Measurements from ENCODE around the gene RHOBTB1. TPM values are rescaled to one million over a fixed set of nuclear protein-coding genes. Genes with fewer than 3 reads are reported as not detected.

The RHOBTB1 gene
- total and polyA plus RNA-seq, 2 donors from 2014 or later: 14.6 to 34.5 TPM

DNA sequence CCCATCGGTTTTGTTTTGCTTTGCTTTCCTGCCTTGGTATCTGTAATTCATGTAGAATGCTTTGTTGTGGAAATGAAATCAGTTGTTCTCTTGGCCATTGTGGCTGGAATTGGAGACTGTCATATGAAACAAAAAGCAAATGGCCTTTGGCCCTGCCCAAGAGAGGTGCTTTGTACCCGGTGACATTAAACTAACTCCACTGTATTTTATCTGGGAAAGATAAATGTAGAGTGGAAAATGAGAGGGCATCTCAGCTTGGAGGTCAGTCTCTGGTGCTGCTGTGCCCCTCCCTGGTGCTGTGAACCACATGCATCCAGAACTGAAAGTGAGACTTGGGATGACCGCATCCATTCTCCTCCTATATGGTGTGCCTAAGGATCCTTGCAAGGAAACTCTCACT, 90.3 kb downstream of the RHOBTB1 start:
- H3K27ac ChIP-seq (ENCODE audit: low read depth in 2 of 2, low read length in 2 of 2): no peak overlapping the region
- FAIRE-seq (no peak), DNase-seq (no peak)
- peaks cover 0 to 2% (median 0%) of the 10 kb centered on the region in 3 donors for H3K9me3 ChIP-seq (ENCODE audit: control insufficient read depth in 2 of 3, insufficient read depth in 1 of 3, low read length in 3 of 3)
- TF ChIP-seq, protein P1, sequence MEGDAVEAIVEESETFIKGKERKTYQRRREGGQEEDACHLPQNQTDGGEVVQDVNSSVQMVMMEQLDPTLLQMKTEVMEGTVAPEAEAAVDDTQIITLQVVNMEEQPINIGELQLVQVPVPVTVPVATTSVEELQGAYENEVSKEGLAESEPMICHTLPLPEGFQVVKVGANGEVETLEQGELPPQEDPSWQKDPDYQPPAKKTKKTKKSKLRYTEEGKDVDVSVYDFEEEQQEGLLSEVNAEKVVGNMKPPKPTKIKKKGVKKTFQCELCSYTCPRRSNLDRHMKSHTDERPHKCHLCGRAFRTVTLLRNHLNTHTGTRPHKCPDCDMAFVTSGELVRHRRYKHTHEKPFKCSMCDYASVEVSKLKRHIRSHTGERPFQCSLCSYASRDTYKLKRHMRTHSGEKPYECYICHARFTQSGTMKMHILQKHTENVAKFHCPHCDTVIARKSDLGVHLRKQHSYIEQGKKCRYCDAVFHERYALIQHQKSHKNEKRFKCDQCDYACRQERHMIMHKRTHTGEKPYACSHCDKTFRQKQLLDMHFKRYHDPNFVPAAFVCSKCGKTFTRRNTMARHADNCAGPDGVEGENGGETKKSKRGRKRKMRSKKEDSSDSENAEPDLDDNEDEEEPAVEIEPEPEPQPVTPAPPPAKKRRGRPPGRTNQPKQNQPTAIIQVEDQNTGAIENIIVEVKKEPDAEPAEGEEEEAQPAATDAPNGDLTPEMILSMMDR (IDR thresholded peaks at IDR 0.05; ENCODE audit: borderline replicate concordance, extremely low read depth, insufficient read depth): no peak
- H3K27me3 ChIP-seq (ENCODE audit: control insufficient read depth, insufficient read depth, low read length): no peaks in the 10 kb centered on the region
- H3K9ac ChIP-seq (ENCODE audit: low read length in 3 of 3): no peak overlapping the region
- peaks cover 0 to 14% (median 9%) of the 10 kb centered on the region in 3 donors for H3K4me1 ChIP-seq (ENCODE audit: control insufficient read depth in 2 of 3, insufficient read depth in 2 of 3, low read depth in 1 of 3, low read length in 3 of 3)
- no peaks in the 10 kb centered on the region for H3K36me3 ChIP-seq (ENCODE audit: control insufficient read depth in 2 of 3, insufficient read depth in 3 of 3, low read length in 3 of 3)
- H3K4me3 ChIP-seq (ENCODE audit: low read length in 3 of 3): no peak overlapping the region
- intact Hi-C loops (cut with DNase I): no loop called here

DNA sequence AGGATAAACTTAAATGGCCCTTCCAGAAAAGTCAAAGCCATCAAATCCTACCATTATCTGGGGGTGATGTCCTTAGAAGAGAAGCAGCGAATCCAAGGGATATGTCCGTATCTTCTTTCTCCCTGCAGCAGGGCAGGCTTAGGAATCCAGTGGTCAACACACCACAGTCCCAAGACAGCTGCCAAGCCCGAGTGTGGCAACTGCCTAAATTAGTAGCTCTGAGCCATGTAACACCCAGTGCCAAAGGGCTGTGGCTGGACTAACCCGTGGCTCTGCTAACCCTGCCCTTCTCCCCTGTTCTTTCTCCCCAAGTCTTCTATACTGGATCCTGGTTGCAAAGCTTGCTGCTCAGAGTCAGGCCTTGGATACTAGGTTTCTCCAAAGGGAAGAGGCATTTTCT, 90.9 kb downstream of the RHOBTB1 start:
- Histone ChIP-seq H3K4me3 (ENCODE audit: low read length in 3 of 3) (no peak overlapping the region), H3K27ac (ENCODE audit: low read depth in 2 of 2, low read length in 2 of 2) (no peak overlapping the region), H3K4me1 (ENCODE audit: control insufficient read depth in 2 of 3, insufficient read depth in 2 of 3, low read depth in 1 of 3, low read length in 3 of 3) (peaks cover 0 to 14% (median 11%) of the 10 kb centered on the region in 3 donors), H3K27me3 (ENCODE audit: control insufficient read depth, insufficient read depth, low read length) (no peaks in the 10 kb centered on the region), H3K36me3 (ENCODE audit: control insufficient read depth in 2 of 3, insufficient read depth in 3 of 3, low read length in 3 of 3) (no peaks in the 10 kb centered on the region), H3K9me3 (ENCODE audit: control insufficient read depth in 2 of 3, insufficient read depth in 1 of 3, low read length in 3 of 3) (peaks cover 0 to 2% (median 0%) of the 10 kb centered on the region in 3 donors), H3K9ac (ENCODE audit: low read length in 3 of 3) (no peak overlapping the region)
- TF ChIP-seq, protein P1 (IDR thresholded peaks at IDR 0.05; ENCODE audit: borderline replicate concordance, extremely low read depth, insufficient read depth): no peak
- intact Hi-C loops (cut with DNase I): no loop called here
- DNase-seq (no peak), FAIRE-seq (no peak)

DNA sequence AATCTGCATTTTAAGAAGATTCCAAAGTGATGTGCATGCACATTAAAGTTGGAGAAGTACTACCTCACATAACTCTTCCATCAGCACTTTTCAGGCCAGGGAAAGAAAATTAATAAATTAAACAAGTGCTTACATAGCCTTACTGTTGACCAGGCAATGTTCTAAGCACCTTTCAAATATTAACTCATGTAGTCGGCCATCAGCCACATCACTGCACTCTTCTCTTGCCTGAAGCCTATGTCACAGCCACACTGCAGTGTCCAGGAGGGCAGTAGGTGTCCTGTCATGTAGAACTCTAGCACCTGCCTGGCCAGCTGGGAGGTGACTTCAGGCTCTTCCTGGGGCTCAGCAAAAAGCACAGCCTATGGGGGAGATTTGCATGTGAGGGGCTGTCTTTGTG, 94.2 kb downstream of the RHOBTB1 start:
- Histone ChIP-seq H3K27ac (ENCODE audit: low read depth in 2 of 2, low read length in 2 of 2) (peak overlapping the region in 1 of 2 donors; percentile 17), H3K27me3 (ENCODE audit: control insufficient read depth, insufficient read depth, low read length) (no peaks in the 10 kb centered on the region), H3K4me3 (ENCODE audit: low read length in 3 of 3) (no peak overlapping the region), H3K4me1 (ENCODE audit: control insufficient read depth in 2 of 3, insufficient read depth in 2 of 3, low read depth in 1 of 3, low read length in 3 of 3) (peaks cover 0 to 15% (median 14%) of the 10 kb centered on the region in 3 donors), H3K36me3 (ENCODE audit: control insufficient read depth in 2 of 3, insufficient read depth in 3 of 3, low read length in 3 of 3) (no peaks in the 10 kb centered on the region), H3K9me3 (ENCODE audit: control insufficient read depth in 2 of 3, insufficient read depth in 1 of 3, low read length in 3 of 3) (peaks cover 0 to 2% (median 0%) of the 10 kb centered on the region in 3 donors), H3K9ac (ENCODE audit: low read length in 3 of 3) (no peak overlapping the region)
- TF ChIP-seq, protein P1 (IDR thresholded peaks at IDR 0.05; ENCODE audit: borderline replicate concordance, extremely low read depth, insufficient read depth): no peak
- FAIRE-seq (no peak), DNase-seq (peak in 1 of 5 donors; percentile 11)
- intact Hi-C loops (cut with DNase I): no loop called here

DNA sequence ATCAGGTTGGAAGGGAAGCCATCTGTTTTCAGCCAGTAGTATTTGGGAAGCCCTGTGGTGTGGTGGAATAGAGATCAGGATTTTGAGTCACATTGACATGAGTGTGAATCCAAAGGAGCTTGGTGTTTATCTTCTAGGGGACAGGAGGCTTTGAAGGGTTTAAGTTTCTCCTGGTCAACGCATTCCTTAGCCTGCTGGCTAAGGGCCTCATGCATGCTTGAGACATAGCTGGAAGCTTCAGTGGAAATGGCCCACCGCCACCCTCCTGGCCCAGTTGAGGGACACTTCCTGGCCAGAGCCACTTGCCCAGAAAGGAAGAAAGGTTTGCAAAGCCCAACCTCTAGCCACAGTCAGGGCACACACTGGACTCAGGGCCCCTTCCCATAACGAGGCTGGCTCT, 94.8 kb downstream of the RHOBTB1 start:
- H3K4me1 ChIP-seq (ENCODE audit: control insufficient read depth in 2 of 3, insufficient read depth in 2 of 3, low read depth in 1 of 3, low read length in 3 of 3): peaks cover 0 to 15% (median 14%) of the 10 kb centered on the region in 3 donors
- H3K27ac ChIP-seq (ENCODE audit: low read depth in 2 of 2, low read length in 2 of 2): no peak overlapping the region
- DNase-seq: no peak
- H3K36me3 ChIP-seq (ENCODE audit: control insufficient read depth in 2 of 3, insufficient read depth in 3 of 3, low read length in 3 of 3): no peaks in the 10 kb centered on the region
- TF ChIP-seq, protein P1 (IDR thresholded peaks at IDR 0.05; ENCODE audit: borderline replicate concordance, extremely low read depth, insufficient read depth): no peak
- no peak overlapping the region for H3K4me3 ChIP-seq (ENCODE audit: low read length in 3 of 3)
- no peaks in the 10 kb centered on the region for H3K27me3 ChIP-seq (ENCODE audit: control insufficient read depth, insufficient read depth, low read length)
- H3K9ac ChIP-seq (ENCODE audit: low read length in 3 of 3): no peak overlapping the region
- intact Hi-C loops (cut with DNase I): no loop called here
- peaks cover 0 to 2% (median 0%) of the 10 kb centered on the region in 3 donors for H3K9me3 ChIP-seq (ENCODE audit: control insufficient read depth in 2 of 3, insufficient read depth in 1 of 3, low read length in 3 of 3)
- FAIRE-seq: no peak

Measured in kidney (tissue), 14 donors.